Trophoblast cell (in vitro differentiated cells and primary cell): Measurements from ENCODE around the gene PCSK6.

ENCODE experiments used
- DNase-seq, 2 donors: peaks; one replicate each; pipeline ENCODE4 v3.0.0-alpha.2; 2016
- H2AFZ ChIP-seq: 2 replicates; pipeline ENCODE4 v1.6.1; 2013; ENCODE audit warnings: low read length, moderate library complexity, mild to moderate bottlenecking; ENCODE audit not compliant: insufficient read depth, poor library complexity
- H2AK5ac ChIP-seq: 2 replicates; pipeline ENCODE4 v1.6.1; 2013; ENCODE audit warnings: mild to moderate bottlenecking, low read length
- H2BK120ac ChIP-seq: 2 replicates; pipeline ENCODE4 v1.6.1; 2013; ENCODE audit warnings: low read length, mild to moderate bottlenecking, moderate library complexity; ENCODE audit not compliant: insufficient read depth, poor library complexity
- H2BK12ac ChIP-seq: 2 replicates; pipeline ENCODE4 v1.6.1; 2013; ENCODE audit warnings: mild to moderate bottlenecking, low read length, moderate library complexity
- H2BK5ac ChIP-seq: 2 replicates; pipeline ENCODE4 v1.6.1; 2013; ENCODE audit warnings: low read length, low read depth, moderate library complexity, mild to moderate bottlenecking; ENCODE audit not compliant: poor library complexity
- H3K14ac ChIP-seq: 2 replicates; pipeline ENCODE4 v1.6.1; 2013; ENCODE audit warnings: mild to moderate bottlenecking, low read length
- H3K18ac ChIP-seq: 2 replicates; pipeline ENCODE4 v1.6.1; 2013; ENCODE audit warnings: mild to moderate bottlenecking, low read length
- H3K23ac ChIP-seq: 2 replicates; pipeline ENCODE4 v1.6.1; 2013; ENCODE audit warnings: low read length
- H3K27ac ChIP-seq: 2 replicates; pipeline ENCODE4 v1.5.1; 2013; ENCODE audit warnings: low read depth, mild to moderate bottlenecking, inconsistent platforms, low read length, moderate library complexity
- H3K27me3 ChIP-seq: 2 replicates; pipeline ENCODE4 v1.6.1; 2013; ENCODE audit warnings: inconsistent platforms, mild to moderate bottlenecking, low read length, moderate library complexity; ENCODE audit not compliant: insufficient read depth
- H3K36me3 ChIP-seq, 2 experiments: 1 replicate in 1 of 2; 2 replicates in 1 of 2; pipeline ENCODE4 v1.6.1; 2013; ENCODE audit warnings: low read length in 2 of 2, mild to moderate bottlenecking in 2 of 2, moderate library complexity in 1 of 2; ENCODE audit not compliant: insufficient read depth in 2 of 2, control insufficient read depth in 1 of 2
- H3K4ac ChIP-seq: 2 replicates; pipeline ENCODE4 v1.6.1; 2013; ENCODE audit warnings: low read depth, mild to moderate bottlenecking, low read length, moderate library complexity
- H3K4me1 ChIP-seq, 2 experiments: 1 replicate in 1 of 2; 2 replicates in 1 of 2; pipeline ENCODE4 v1.6.1; 2013; ENCODE audit warnings: low read length in 2 of 2, mild to moderate bottlenecking in 2 of 2, moderate library complexity in 1 of 2; ENCODE audit not compliant: insufficient read depth in 2 of 2, control insufficient read depth in 1 of 2
- H3K4me2 ChIP-seq: 2 replicates; pipeline ENCODE4 v1.6.1; 2013; ENCODE audit warnings: inconsistent platforms, mild to moderate bottlenecking, low read length, moderate library complexity
- H3K4me3 ChIP-seq: 2 replicates; pipeline ENCODE4 v1.5.1; 2013; ENCODE audit warnings: mild to moderate bottlenecking, low read depth, low read length, inconsistent platforms
- H3K79me1 ChIP-seq: one replicate; pipeline ENCODE4 v1.6.1; 2013; ENCODE audit warnings: low read length
- H3K79me2 ChIP-seq: 2 replicates; pipeline ENCODE4 v1.6.1; 2013; ENCODE audit warnings: low read length, mild to moderate bottlenecking; ENCODE audit not compliant: control insufficient read depth, insufficient read depth, poor library complexity
- H3K9ac ChIP-seq: 2 replicates; pipeline ENCODE4 v1.6.1; 2013; ENCODE audit warnings: mild to moderate bottlenecking, low read length
- H3K9me3 ChIP-seq: 2 replicates; pipeline ENCODE4 v1.6.1; 2013; ENCODE audit warnings: low read depth, mild to moderate bottlenecking, control low read depth, inconsistent platforms, low read length; ENCODE audit not compliant: insufficient read depth
- H4K12ac ChIP-seq: 2 replicates; pipeline ENCODE4 v1.6.1; 2013; ENCODE audit warnings: low read depth, mild to moderate bottlenecking, low read length, moderate library complexity
- H4K8ac ChIP-seq: 2 replicates; pipeline ENCODE4 v1.6.1; 2013; ENCODE audit warnings: low read depth, mild to moderate bottlenecking, low read length, moderate library complexity
- H4K91ac ChIP-seq: one replicate; pipeline ENCODE4 v1.6.1; 2013; ENCODE audit warnings: low read depth, mild to moderate bottlenecking, low read length, moderate library complexity
- WGBS: extraction: QIAGEN DNeasy Blood & Tissue Kit; methylation state at CpG from one replicate; pipeline ENCODE4 v1.1.7; 2013; ENCODE audit warnings: missing lambda C conversion rate; ENCODE audit not compliant: insufficient read length, insufficient coverage; ENCODE audit errors: extremely low coverage; 5-methylcytosine and 5-hydroxymethylcytosine counted together

The PCSK6 gene

GRCh38 chr15:101368086-101368780, 121.3 kb downstream of the PCSK6 start:
- no peaks in the 10 kb centered on the region for H3K9me3 ChIP-seq
- no peak overlapping the region for H3K4ac ChIP-seq
- DNase-seq = no peak
- H3K9ac ChIP-seq = no peak overlapping the region
- no peak overlapping the region for H2BK120ac ChIP-seq
- no peak overlapping the region for H2AK5ac ChIP-seq
- H4K12ac ChIP-seq = no peak overlapping the region
- H3K23ac ChIP-seq = no peak overlapping the region
- no peak overlapping the region for H3K14ac ChIP-seq
- no peak overlapping the region for H3K4me3 ChIP-seq
- H2AFZ ChIP-seq = no peak overlapping the region
- H3K18ac ChIP-seq = no peak overlapping the region
- no peaks in the 10 kb centered on the region for H3K79me1 ChIP-seq
- no peak overlapping the region for H2BK5ac ChIP-seq
- H4K8ac ChIP-seq = no peak overlapping the region
- no CpG with 5 or more reads among the region's 14 CpGs for WGBS
- H3K4me2 ChIP-seq = no peak overlapping the region
- no peak overlapping the region for H3K27ac ChIP-seq
- no peaks in the 10 kb centered on the region for H3K36me3 ChIP-seq
- no peak overlapping the region for H4K91ac ChIP-seq
- H3K4me1 ChIP-seq = no peaks in the 10 kb centered on the region
- no peaks in the 10 kb centered on the region for H3K27me3 ChIP-seq
- H3K79me2 ChIP-seq = no peaks in the 10 kb centered on the region
- H2BK12ac ChIP-seq = no peak overlapping the region

GRCh38 chr15:101366853-101367252, 122.7 kb downstream of the PCSK6 start:
- Histone ChIP-seq H3K14ac (no peak overlapping the region), H2BK120ac (no peak overlapping the region), H3K79me2 (no peaks in the 10 kb centered on the region), H3K79me1 (no peaks in the 10 kb centered on the region), H2AK5ac (no peak overlapping the region), H3K4me2 (no peak overlapping the region), H3K9me3 (no peaks in the 10 kb centered on the region), H3K4me3 (no peak overlapping the region), H3K36me3 (no peaks in the 10 kb centered on the region), H4K91ac (no peak overlapping the region), H2BK5ac (no peak overlapping the region), H4K12ac (no peak overlapping the region), H3K27ac (no peak overlapping the region), H2BK12ac (no peak overlapping the region), H3K18ac (no peak overlapping the region), H3K9ac (no peak overlapping the region), H3K23ac (no peak overlapping the region), H4K8ac (no peak overlapping the region), H3K4ac (no peak overlapping the region), H3K4me1 (no peaks in the 10 kb centered on the region), H3K27me3 (no peaks in the 10 kb centered on the region), H2AFZ (no peak overlapping the region)
- DNase-seq = no peak
- WGBS = no CpG with 5 or more reads among the region's 3 CpGs

- H3K9ac ChIP-seq = no peak overlapping the region
- WGBS = no CpG with 5 or more reads among the region's 8 CpGs
- H4K91ac ChIP-seq = no peak overlapping the region
Observed at GRCh38 chr15:101362986-101363566, 126.4 kb downstream of the PCSK6 start.

GRCh38 chr15:101362359-101362758, 127.1 kb downstream of the PCSK6 start:
- no peak overlapping the region for H3K9ac ChIP-seq
- H4K91ac ChIP-seq = no peak overlapping the region
- H3K27ac ChIP-seq = no peak overlapping the region
- H2BK12ac ChIP-seq = no peak overlapping the region
- H3K18ac ChIP-seq = no peak overlapping the region
- H3K23ac ChIP-seq = no peak overlapping the region
- no peak overlapping the region for H4K12ac ChIP-seq
- H4K8ac ChIP-seq = no peak overlapping the region
- H2BK120ac ChIP-seq = no peak overlapping the region
- no peak for DNase-seq
- peaks cover 3% of the 10 kb centered on the region for H3K9me3 ChIP-seq
- H3K79me1 ChIP-seq = no peaks in the 10 kb centered on the region
- no peak overlapping the region for H3K4ac ChIP-seq
- no peak overlapping the region for H2AFZ ChIP-seq
- WGBS = no CpG with 5 or more reads among the region's 10 CpGs
- H3K79me2 ChIP-seq = no peaks in the 10 kb centered on the region
- H3K36me3 ChIP-seq = no peaks in the 10 kb centered on the region
- peaks cover 10 to 12% of the 10 kb centered on the region in 2 experiments for H3K4me1 ChIP-seq
- H3K27me3 ChIP-seq = no peaks in the 10 kb centered on the region
- H2AK5ac ChIP-seq = no peak overlapping the region
- H3K4me2 ChIP-seq = no peak overlapping the region
- no peak overlapping the region for H3K14ac ChIP-seq
- no peak overlapping the region for H2BK5ac ChIP-seq
- H3K4me3 ChIP-seq = no peak overlapping the region

More at GRCh38 chr15:101362986-101363566, 126.4 kb downstream of the PCSK6 start:
- no peak overlapping the region for H3K18ac ChIP-seq
- H3K4ac ChIP-seq = no peak overlapping the region
- H3K27ac ChIP-seq = no peak overlapping the region
- no peaks in the 10 kb centered on the region for H3K79me1 ChIP-seq
- H3K4me1 ChIP-seq = peaks cover 7 to 10% of the 10 kb centered on the region in 2 experiments
- no peaks in the 10 kb centered on the region for H3K27me3 ChIP-seq
- H3K4me2 ChIP-seq = no peak overlapping the region
- no peak overlapping the region for H3K14ac ChIP-seq
- H3K36me3 ChIP-seq = no peaks in the 10 kb centered on the region
- no peak overlapping the region for H2AK5ac ChIP-seq
- no peak overlapping the region for H2BK5ac ChIP-seq
- no peak overlapping the region for H3K23ac ChIP-seq
- DNase-seq = no peak
- no peak overlapping the region for H2BK120ac ChIP-seq
- H3K79me2 ChIP-seq = no peaks in the 10 kb centered on the region
- no peak overlapping the region for H4K12ac ChIP-seq
- H3K9me3 ChIP-seq = no peaks in the 10 kb centered on the region
- no peak overlapping the region for H3K4me3 ChIP-seq
- no peak overlapping the region for H4K8ac ChIP-seq
- no peak overlapping the region for H2AFZ ChIP-seq
- H2BK12ac ChIP-seq = no peak overlapping the region
